GM20000 (cell line): ENCODE results near the gene PRSS48.
A peak's percentile ranks its signal among the peaks of the same experiment; 100 is the strongest.
"Not testable (repeated sequence)": the region's sequence is repeated elsewhere in the genome, so short reads cannot be mapped to it uniquely, and the experiment has no call there.

ENCODE experiments used
- DNase-seq: peaks from one replicate; pipeline ENCODE4 v3.0.0; 2012; ENCODE audit warnings: low spot score
- TF ChIP-seq, protein P1 (sequence below): IDR thresholded peaks from 2 replicates; pipeline ENCODE4 v1.5.1; 2012; ENCODE audit warnings: mild to moderate bottlenecking, control low read depth; ENCODE audit errors: extremely low read depth, missing control alignments

Gene PRSS48

DNA sequence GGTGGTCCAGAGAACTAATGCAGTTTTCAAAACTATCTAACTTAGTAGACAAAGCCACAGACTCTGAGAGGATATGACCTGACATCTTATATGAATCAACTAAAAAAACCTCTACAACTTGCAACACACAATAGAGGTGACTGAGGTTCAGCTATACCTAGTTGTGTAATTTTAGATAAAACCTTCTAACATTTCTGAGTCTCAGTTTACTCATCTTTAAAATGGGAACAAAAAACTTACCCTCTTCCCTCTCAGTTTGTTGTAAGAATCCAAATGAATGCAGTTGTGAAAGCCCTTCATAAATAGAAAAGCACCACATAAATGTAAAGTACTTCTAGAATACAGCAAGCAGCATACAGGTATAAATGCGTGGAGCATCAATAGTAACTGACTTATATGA lies 42.5 kb downstream of the PRSS48 start:
- no peak for DNase-seq
- TF ChIP-seq, protein P1, sequence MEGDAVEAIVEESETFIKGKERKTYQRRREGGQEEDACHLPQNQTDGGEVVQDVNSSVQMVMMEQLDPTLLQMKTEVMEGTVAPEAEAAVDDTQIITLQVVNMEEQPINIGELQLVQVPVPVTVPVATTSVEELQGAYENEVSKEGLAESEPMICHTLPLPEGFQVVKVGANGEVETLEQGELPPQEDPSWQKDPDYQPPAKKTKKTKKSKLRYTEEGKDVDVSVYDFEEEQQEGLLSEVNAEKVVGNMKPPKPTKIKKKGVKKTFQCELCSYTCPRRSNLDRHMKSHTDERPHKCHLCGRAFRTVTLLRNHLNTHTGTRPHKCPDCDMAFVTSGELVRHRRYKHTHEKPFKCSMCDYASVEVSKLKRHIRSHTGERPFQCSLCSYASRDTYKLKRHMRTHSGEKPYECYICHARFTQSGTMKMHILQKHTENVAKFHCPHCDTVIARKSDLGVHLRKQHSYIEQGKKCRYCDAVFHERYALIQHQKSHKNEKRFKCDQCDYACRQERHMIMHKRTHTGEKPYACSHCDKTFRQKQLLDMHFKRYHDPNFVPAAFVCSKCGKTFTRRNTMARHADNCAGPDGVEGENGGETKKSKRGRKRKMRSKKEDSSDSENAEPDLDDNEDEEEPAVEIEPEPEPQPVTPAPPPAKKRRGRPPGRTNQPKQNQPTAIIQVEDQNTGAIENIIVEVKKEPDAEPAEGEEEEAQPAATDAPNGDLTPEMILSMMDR = no peak

DNA sequence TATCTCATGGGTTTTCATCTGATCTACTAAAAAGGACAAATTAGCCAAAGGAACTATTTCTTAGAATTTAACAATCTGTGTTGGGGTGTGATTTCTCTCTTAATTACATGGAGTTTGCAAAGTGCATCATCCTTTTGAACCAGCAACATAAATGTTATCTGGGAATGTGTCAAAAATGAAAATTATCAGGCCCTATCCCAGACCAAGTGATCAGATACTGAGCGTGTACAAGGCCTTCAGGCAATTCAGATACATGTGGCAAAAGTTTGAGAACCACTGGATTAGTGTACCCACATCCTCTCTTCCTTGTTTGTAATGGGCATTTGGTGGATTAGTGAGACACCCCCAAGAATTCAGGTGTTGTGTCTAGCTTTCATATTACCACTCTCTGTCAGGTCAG lies 44.6 kb downstream of the PRSS48 start:
- DNase-seq = no peak
- TF ChIP-seq, protein P1 = no peak

DNA sequence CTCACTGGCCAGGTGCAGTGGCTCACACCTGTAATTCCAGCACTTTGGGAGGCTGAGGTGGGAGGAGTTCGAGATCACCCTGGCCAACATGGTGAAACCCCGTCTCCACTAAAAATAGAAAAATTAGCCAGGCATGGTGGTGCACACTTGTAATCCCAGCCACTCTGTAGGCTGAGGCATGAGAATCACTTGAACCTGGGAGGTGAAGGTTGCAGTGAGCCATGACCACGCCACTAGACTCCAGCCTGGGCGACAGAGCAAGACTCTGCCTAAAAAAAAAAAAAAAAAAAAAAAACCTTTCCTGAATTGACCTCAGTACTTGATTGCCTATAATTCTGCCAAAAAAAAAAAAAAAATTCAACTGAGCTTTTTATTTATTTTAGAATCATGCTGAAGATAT lies 45.2 kb downstream of the PRSS48 start:
- DNase-seq = not testable (repeated sequence)

DNA sequence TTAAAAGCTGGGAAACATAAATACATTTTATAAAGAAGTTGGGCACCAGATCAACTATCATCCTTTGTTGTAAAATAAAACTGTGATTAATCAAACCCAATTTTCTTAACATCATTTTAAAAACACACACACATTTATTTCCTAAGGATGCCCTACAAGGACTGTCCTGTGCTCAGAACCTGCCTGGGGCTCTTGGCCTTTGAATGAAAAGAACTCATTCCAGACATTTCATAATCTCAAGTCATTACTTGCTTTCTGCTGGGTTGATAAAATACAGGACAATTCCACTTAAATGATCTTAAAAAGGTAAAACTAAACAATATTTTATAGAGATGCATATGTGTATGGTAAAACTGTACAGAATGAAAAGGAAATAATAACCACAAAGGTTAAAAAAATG lies 45.6 kb downstream of the PRSS48 start:
- TF ChIP-seq, protein P1 = no peak
- DNase-seq = no peak

DNA sequence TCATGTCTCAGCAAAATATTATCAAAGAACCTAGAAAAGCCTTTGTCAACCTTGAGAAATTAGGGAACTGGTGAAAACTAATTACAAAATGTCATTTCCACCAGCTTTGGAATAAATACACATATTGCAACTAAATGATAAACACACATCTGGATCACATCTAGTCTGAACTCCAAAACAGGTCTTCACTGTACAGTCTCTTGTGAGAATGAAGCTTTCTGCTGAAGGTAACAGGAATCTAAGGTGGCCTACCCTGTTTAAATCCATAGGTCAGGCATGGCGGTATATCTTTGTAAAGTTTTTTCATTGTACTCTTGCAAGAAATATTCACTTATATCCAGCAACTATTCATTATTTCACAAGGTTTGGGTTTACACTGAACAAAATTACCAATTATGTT lies 46.7 kb downstream of the PRSS48 start:
- TF ChIP-seq, protein P1 = no peak

DNA sequence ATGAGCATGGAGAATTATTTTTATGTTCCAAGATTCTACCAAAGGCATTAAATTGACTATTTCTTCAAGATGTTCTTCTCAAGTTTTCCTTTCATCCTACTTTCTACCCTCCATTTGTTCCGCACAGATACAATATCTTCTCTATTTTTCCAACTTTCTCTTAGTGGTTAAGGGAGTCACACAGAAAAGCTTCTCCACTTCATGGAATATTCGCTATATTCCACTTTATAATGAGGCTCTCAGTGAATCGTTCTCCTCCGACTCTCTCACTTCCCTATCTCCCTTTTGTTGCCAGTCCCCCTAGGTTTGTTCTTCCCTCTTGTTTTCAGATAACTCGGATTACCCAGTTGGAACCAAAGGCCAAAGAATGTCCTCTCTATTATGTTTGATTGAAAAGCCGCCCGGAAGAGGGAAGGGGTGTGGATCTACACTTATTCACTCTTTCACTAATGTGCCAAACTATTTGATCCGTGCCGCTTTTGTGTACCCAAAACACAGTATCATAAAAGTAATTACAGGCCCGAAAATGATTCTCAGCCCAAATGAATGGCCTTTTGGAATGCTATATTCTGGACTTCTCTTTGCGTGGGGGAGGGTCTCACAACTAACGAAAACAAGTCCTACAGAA lies 47.3 kb downstream of the PRSS48 start:
- TF ChIP-seq, protein P1 = no peak
- DNase-seq = no peak

More for the DNA sequence above, 46.7 kb downstream of the PRSS48 start:
- no peak for DNase-seq

DNA sequence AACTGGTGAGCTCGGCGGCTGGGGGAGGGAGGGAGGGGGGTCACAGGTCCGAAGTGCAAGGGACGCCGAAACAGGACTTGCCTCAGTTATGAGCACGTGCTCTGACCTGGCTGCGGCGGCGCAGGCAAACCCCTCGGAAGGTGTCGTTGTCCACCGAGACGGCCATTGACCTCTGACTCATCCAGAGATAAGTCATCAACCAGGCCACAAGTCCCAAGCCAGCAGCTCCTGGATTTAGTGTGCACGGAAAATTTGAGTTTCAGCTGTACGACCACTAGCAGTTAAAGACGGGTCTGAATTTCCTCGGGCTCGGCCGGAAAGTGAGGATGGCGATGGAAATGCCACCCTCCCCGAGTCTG lies 47.8 kb downstream of the PRSS48 start:
- peak; percentile 23 for DNase-seq
- TF ChIP-seq, protein P1 = no peak

DNA sequence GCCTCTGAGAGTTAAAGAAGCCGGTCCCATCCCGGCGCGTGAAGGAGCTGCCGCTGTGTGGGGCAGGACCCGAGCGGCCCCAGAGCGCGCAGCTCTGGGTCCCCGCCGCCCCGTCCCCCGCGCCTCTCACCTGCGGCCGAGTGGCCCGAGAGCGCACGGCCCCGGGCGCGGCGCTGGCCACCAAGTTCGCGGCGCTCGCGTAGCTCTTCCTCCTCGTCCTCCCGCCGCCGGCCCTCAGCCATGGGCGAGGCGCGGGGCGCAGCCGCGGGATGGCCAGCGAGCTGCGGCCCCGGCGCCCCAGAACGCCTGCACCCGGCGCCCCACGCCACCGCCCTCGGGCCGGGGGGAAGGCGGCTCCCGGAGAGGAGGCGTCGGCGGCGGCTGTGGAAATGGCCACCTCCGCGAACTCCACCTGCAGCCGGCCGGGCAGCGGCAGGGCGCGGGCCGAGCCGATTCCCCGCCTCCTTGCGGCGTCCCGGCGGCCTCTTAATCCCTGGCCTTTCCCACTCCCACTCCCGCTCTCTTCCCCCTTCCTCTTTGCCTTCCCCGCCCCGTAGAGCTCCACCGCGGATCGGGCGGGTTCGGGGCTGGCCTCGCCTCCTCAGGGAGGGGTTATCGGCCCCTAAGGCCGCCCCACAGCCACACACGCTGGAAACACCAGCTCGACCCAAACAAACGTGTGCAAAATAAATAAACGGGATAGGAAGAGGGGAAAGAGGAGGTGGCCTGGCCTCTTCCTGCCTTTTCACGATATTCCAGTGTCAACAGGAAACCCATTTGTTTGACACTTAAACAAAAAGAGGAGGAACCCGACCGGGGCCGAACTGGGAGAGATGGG lies 48.4 kb downstream of the PRSS48 start, which contains the start of gene SH3D19:
Gene SH3D19, minus strand, starts transcription at position 495 of the 838 bp plus-strand sequence. Its CDS starts 253 bp downstream, at position 242.
- TF ChIP-seq, protein P1 = no peak
- DNase-seq = peak; percentile 34
